ENCODE data around the gene RTL1.

DNA sequence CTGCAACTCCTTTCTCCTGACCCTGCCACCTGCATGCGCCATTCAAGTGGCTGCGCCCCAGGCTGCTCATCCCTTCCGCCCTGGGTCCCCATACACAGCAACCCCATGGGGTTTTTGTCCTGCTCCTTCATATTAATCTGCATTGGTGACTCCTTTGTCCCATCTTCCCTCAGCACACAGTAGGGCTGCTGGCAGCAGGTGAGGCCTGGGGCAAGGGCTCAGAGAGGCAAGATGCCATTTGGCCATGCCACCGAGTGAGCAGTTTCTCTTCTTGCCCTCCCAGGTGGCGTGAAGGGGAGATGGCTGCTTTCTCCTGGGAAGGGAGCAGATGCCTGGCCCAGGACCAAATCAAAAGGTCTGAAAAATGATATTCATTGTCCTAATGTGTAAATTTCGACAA is 9.1 kb downstream of the RTL1 start:
- TF ChIP-seq, protein P1, sequence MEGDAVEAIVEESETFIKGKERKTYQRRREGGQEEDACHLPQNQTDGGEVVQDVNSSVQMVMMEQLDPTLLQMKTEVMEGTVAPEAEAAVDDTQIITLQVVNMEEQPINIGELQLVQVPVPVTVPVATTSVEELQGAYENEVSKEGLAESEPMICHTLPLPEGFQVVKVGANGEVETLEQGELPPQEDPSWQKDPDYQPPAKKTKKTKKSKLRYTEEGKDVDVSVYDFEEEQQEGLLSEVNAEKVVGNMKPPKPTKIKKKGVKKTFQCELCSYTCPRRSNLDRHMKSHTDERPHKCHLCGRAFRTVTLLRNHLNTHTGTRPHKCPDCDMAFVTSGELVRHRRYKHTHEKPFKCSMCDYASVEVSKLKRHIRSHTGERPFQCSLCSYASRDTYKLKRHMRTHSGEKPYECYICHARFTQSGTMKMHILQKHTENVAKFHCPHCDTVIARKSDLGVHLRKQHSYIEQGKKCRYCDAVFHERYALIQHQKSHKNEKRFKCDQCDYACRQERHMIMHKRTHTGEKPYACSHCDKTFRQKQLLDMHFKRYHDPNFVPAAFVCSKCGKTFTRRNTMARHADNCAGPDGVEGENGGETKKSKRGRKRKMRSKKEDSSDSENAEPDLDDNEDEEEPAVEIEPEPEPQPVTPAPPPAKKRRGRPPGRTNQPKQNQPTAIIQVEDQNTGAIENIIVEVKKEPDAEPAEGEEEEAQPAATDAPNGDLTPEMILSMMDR (IDR thresholded peaks at IDR 0.05; ENCODE audit: borderline replicate concordance, extremely low read depth, low read length, poor library complexity, severe bottlenecking) = no peak
- no peak for TF ChIP-seq EZH2 (IDR thresholded peaks at IDR 0.05; ENCODE audit: borderline replicate concordance, low read depth, low read length, severe bottlenecking)

Data from DND-41 (cell line).